GM12801 (cell line): ENCODE results near the gene SSBP3.

Source experiments
- TF ChIP-seq, protein P1 (sequence below): IDR thresholded peaks from one replicate; pipeline ENCODE4 v1.5.1; 2011; ENCODE audit warnings: control low read depth; ENCODE audit not compliant: insufficient read length; ENCODE audit errors: extremely low read depth

Gene SSBP3

GRCh38 chr1:54406339-54407153 is at the start of gene SSBP3:
SSBP3 (minus strand) TSS chr1:54406394.
- TF ChIP-seq, protein P1, sequence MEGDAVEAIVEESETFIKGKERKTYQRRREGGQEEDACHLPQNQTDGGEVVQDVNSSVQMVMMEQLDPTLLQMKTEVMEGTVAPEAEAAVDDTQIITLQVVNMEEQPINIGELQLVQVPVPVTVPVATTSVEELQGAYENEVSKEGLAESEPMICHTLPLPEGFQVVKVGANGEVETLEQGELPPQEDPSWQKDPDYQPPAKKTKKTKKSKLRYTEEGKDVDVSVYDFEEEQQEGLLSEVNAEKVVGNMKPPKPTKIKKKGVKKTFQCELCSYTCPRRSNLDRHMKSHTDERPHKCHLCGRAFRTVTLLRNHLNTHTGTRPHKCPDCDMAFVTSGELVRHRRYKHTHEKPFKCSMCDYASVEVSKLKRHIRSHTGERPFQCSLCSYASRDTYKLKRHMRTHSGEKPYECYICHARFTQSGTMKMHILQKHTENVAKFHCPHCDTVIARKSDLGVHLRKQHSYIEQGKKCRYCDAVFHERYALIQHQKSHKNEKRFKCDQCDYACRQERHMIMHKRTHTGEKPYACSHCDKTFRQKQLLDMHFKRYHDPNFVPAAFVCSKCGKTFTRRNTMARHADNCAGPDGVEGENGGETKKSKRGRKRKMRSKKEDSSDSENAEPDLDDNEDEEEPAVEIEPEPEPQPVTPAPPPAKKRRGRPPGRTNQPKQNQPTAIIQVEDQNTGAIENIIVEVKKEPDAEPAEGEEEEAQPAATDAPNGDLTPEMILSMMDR, result no peak

DNA sequence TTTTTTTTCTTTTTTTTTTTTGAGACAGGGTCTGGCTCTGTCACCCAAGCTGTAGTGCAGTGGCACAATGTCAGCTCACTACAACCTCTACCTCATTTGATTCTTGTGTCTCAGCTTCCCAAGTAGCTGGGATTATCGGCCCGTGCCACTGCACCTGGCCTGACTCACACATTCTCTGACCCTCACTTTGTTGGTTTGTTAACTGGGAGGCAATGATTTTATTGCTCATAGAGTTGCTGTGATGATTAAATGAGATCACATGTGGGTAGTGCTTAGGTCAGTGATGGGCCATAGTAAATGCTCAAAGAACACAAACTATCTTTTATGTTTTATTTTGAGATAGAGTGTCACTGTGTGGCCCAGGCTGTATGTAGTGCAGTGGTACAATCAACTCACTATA is 47.3 kb upstream of the SSBP3 start:
- TF ChIP-seq, protein P1, result no peak

DNA sequence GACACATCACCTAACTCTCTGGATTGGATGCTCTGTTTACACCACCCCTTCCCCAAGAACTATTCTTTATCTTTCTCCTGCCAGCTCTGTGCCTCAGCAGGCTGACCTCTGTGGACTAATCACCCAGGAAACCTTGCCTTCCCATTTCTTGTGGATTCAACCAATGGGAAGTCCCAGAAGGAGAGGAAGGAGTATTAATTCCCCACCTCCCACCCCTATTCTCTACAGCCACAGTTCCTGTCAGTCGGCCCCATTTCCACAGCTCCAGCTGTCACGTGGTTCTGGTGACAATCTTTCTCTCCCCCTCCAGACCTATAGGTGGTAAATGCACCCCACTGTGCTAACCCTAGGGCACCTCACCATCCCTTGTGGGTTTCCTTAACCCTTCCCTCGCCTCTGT is 46.8 kb upstream of the SSBP3 start:
- TF ChIP-seq, protein P1, result no peak

DNA sequence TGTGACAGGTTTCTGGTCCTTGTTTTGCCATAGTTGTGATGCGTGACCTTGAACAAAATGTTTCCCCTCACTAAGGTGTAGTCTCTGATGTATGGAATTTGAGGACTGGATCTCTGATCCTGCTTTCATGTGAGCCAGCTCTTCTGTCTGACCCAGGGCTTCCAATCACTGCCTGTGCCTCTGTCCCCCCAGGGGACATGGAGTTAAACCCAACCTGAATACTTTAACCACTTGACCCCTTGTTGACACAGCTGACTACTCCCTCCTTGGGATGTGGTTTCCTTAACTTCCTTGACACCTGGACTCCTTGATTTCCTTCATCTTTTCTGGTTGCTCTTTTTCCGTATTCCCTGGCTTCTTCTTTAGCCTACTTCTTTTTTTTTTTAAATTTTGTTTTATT is 36.0 kb upstream of the SSBP3 start:
- TF ChIP-seq, protein P1, result no peak

DNA sequence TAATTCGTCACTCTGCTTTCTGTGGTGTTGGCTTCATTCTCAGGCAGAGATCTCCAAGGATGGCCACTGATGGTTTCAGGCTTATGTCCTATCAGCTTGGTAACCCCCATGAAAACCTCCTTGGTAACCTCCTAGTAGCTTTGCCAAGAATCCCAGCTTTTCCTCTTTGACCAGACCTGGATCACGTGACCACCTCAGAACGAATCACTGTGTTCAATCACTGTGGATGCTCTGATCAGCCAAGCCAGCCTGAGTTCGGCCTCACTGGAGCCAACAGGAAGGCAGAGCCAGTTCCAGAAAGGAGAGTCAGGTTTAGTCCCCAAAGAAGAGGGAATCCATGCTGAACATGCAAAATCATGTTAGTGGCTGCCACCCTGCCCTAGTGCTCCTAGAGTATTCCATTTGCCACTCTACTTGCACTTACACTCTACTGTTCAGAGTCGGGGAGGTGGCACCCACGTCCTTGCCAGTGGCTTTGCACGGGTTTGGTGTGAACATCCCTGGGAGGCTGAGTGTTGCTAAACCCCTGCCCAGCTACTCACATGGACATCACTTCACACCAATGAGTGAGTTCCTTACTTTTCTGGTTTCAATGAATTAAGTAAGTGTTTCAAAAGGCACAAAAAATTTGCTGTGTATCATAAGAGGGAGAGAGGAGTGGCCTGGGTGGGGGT is 33.5 kb upstream of the SSBP3 start:
- TF ChIP-seq, protein P1, result no peak

DNA sequence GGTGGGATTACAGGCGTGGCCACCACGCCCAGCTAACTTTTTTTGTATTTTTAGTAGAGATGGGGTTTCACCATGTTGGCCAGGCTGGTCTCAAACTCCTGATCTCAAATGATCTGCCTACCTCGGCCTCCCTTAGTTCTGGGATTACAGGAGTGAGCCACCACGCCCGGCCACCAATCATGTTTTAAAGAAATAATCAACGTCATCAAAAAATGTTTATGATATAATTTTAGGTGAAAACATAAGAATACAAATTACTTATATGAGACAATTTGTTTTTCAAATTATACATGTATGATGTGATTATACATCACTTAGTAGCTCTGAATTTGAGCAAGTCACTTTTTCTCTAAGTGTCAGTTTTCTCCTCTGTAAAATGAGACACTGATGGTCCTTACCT is 31.6 kb upstream of the SSBP3 start:
- TF ChIP-seq, protein P1, result no peak

DNA sequence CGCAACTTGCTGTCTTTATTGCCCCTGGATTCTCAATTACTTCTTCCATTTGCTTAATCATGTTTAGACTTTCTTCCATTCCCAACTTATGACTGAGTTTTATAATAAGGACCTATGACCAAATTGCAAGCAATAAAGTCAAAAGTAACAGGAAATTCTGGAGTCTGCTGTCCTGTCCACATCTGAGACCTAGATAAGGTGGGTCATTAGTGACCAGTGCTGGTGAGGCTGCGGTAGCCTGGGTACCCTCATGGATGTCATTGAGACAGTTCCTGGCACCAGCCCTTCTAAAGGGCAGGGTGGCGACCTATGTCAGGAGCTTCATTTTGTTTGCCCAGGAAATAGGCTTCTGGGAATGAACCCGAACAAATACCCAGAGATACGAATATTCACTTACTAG is 30.6 kb upstream of the SSBP3 start:
- TF ChIP-seq, protein P1, result no peak
